ENCODE data around the gene CD247. TPM values are rescaled to one million over a fixed set of nuclear protein-coding genes. Genes with fewer than 3 reads are reported as not detected.

CD247 gene
- total and polyA plus RNA-seq, 9 of the 15 experiments (the other 6 are each of a cell fraction or from before 2014, with no cell fraction given) = 0.08 to 0.42 (median 0.28) TPM; not detected in 5

DNA sequence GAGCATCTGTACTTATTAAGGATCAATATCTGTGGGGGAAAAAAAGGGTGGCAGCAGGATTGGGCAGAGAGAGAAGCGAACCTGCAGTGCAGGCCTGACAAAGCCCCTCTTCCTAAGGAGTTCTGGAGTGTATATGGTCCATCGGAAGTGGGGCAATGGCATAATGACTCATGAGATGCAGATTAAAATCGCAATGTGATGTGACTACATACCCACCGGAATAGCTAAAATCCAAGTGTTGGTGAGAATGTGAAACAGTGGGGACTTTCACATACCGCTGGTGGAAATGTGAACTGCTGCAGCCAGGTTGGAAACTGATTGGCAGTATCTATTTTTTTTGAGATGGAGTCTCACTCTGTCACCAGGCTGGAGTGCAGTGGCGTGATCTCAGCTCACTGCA is 43.4 kb upstream of the CD247 start (continued):
- TF ChIP-seq, protein P1, sequence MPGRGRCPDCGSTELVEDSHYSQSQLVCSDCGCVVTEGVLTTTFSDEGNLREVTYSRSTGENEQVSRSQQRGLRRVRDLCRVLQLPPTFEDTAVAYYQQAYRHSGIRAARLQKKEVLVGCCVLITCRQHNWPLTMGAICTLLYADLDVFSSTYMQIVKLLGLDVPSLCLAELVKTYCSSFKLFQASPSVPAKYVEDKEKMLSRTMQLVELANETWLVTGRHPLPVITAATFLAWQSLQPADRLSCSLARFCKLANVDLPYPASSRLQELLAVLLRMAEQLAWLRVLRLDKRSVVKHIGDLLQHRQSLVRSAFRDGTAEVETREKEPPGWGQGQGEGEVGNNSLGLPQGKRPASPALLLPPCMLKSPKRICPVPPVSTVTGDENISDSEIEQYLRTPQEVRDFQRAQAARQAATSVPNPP (IDR thresholded peaks at IDR 0.05; ENCODE audit: borderline replicate concordance, insufficient read depth, insufficient read length) = no peak
- TF ChIP-seq HSF4 (CRISPR knock-in tag; IDR thresholded peaks at IDR 0.05; ENCODE audit: borderline replicate concordance) (no peak), SMARCA4 (IDR thresholded peaks at IDR 0.05) (peak; percentile 66; the same call in 1 of the 2 replicates), ZNF212 (CRISPR knock-in tag; IDR thresholded peaks at IDR 0.05) (no peak)

GRCh38 chr1:167555971-167556714 is 37.8 kb upstream of the CD247 start:
- Histone ChIP-seq H3K4me2 (ENCODE audit: insufficient read depth, low read length) (no peak overlapping the region; the same call in 1 of the 2 replicates), H3K9me3 (replicated peaks; ENCODE audit: control insufficient read depth, insufficient read depth, low read depth, low read length) (no peaks in the 10 kb centered on the region), H3K79me2 (ENCODE audit: control insufficient read depth, insufficient read depth, low read length) (peaks cover 25% of the 10 kb centered on the region), H3K27ac (ENCODE audit: extremely low read depth, low read depth, low read length) (no peak overlapping the region), H3K9ac (ENCODE audit: insufficient read depth in 1 of 2, low read depth in 2 of 2, low read length in 2 of 2) (no peak overlapping the region; a peak in 1 of 4 replicates), H3K36me3 (ENCODE audit: control insufficient read depth, insufficient read depth, low read length) (peaks cover 8% of the 10 kb centered on the region; the same call in 1 of the 3 replicates), H3K4me1 (replicated peaks in 1 of 2; ENCODE audit: control insufficient read depth in 2 of 2, insufficient read depth in 2 of 2, low read length in 2 of 2) (peaks cover 9 to 20% of the 10 kb centered on the region in 2 experiments; a peak in 3 of 5 replicates), H3K4me3 (no peak overlapping the region), H4K20me1 (replicated peaks; ENCODE audit: control insufficient read depth, insufficient read depth, low read length) (peaks cover 5% of the 10 kb centered on the region; the same call in 1 of the 2 replicates), H2AFZ (ENCODE audit: low read depth, low read length) (peak overlapping the region; percentile 69), H3K9me1 (ENCODE audit: control insufficient read depth, insufficient read depth, low read length) (no peaks in the 10 kb centered on the region), H3K27me3 (ENCODE audit: control insufficient read depth in 2 of 2, insufficient read depth in 2 of 2, low read length in 2 of 2) (no peaks in the 10 kb centered on the region)
- POLR2A ChIA-PET = interaction anchor here (0.6 to 1.0 kb wide), 6 partner anchors 8 to 335 kb away, joined by 3 to 7 read pairs (median 3); no protein-coding TSS in a partner anchor
- peak; percentile 93 for FAIRE-seq
- CTCF ChIA-PET (ENCODE audit: low intra/inter-chr PET ratio) = interaction anchor here (0.6 to 2.0 kb wide), 6 partner anchors 22 to 490 kb away, joined by 3 to 8 read pairs (median 4); no protein-coding TSS in a partner anchor
- peak; percentile 16 for ATAC-seq
- 2% methylated on average over 5 of the region's 5 CpGs for WGBS (ENCODE audit: insufficient coverage, low coverage, missing lambda C conversion rate)
- in situ Hi-C loops (cut with MboI) = no loop called here
- intact Hi-C loops (cut with micrococcal nuclease) = loop anchor here (1.0 to 5.0 kb wide), 5 partner anchors 15 to 154 kb away; no protein-coding TSS in a partner anchor
- peak; percentile 71 to 89 (median 79) for DNase-seq (ENCODE audit: extremely low read depth in 1 of 4, low spot score in 3 of 4)
- BruUV-seq (replicated peaks) = no TSS peak
- no peak for TF ChIP-seq MCM7 (IDR thresholded peaks at IDR 0.05)
- TF ChIP-seq, protein P2, sequence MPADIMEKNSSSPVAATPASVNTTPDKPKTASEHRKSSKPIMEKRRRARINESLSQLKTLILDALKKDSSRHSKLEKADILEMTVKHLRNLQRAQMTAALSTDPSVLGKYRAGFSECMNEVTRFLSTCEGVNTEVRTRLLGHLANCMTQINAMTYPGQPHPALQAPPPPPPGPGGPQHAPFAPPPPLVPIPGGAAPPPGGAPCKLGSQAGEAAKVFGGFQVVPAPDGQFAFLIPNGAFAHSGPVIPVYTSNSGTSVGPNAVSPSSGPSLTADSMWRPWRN (IDR thresholded peaks at IDR 0.05; ENCODE audit: low read depth) = no peak
- TF ChIP-seq KDM2B (CRISPR knock-in tag; IDR thresholded peaks at IDR 0.05) = no peak
- no peak for TF ChIP-seq MECOM (CRISPR knock-in tag; IDR thresholded peaks at IDR 0.05)
- TF ChIP-seq SMARCA5 (IDR thresholded peaks at IDR 0.05) = no peak
- TF ChIP-seq MXI1 (IDR thresholded peaks at IDR 0.05; ENCODE audit: low read depth, low read length) = 0 out of 2 replicates have a peak, but pooled peaks have one; percentile 35
- no peak for TF ChIP-seq ZNF24 (IDR thresholded peaks at IDR 0.05)
- 0 out of 2 replicates have a peak, but pooled peaks have one; percentile 51 for TF ChIP-seq FOXP1 (CRISPR knock-in tag; IDR thresholded peaks at IDR 0.05)
- TF ChIP-seq RFX1 (IDR thresholded peaks at IDR 0.05) = no peak
- TF ChIP-seq, protein P3, sequence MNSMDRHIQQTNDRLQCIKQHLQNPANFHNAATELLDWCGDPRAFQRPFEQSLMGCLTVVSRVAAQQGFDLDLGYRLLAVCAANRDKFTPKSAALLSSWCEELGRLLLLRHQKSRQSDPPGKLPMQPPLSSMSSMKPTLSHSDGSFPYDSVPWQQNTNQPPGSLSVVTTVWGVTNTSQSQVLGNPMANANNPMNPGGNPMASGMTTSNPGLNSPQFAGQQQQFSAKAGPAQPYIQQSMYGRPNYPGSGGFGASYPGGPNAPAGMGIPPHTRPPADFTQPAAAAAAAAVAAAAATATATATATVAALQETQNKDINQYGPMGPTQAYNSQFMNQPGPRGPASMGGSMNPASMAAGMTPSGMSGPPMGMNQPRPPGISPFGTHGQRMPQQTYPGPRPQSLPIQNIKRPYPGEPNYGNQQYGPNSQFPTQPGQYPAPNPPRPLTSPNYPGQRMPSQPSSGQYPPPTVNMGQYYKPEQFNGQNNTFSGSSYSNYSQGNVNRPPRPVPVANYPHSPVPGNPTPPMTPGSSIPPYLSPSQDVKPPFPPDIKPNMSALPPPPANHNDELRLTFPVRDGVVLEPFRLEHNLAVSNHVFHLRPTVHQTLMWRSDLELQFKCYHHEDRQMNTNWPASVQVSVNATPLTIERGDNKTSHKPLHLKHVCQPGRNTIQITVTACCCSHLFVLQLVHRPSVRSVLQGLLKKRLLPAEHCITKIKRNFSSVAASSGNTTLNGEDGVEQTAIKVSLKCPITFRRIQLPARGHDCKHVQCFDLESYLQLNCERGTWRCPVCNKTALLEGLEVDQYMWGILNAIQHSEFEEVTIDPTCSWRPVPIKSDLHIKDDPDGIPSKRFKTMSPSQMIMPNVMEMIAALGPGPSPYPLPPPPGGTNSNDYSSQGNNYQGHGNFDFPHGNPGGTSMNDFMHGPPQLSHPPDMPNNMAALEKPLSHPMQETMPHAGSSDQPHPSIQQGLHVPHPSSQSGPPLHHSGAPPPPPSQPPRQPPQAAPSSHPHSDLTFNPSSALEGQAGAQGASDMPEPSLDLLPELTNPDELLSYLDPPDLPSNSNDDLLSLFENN (IDR thresholded peaks at IDR 0.05; ENCODE audit: low read depth in 2 of 2, low read length in 2 of 2) = 0 out of 4 replicates have a peak, but pooled peaks of 1 of the 2 experiments have one; percentile 40
- TF ChIP-seq CEBPG (CRISPR knock-in tag; IDR thresholded peaks at IDR 0.05) = 0 out of 2 replicates have a peak, but pooled peaks have one; percentile 26
- TF ChIP-seq CEBPG (tag; conservative IDR thresholded peaks at IDR 0.05 in 1 of 2, IDR thresholded peaks at IDR 0.05 in 1 of 2) = peak; percentile 75 to 92
